ENCODE data around the gene HTD2. TPM values are rescaled to one million over a fixed set of nuclear protein-coding genes. Genes with fewer than 3 reads are reported as not detected.

HTD2 gene
- polyA plus RNA-seq, 1 of the 3 experiments (the other 2 are of a cell fraction), result 3.0 TPM

- Histone ChIP-seq H3K9me3 (0 out of 2 replicates have a peak, but pooled peaks cover 7% of the 10 kb centered on the region), H3K4me3 (ENCODE audit: low read depth in 2 of 2, low read length in 1 of 2) (no peak overlapping the region), H3K27ac (ENCODE audit: low read depth in 2 of 2, low read length in 1 of 2) (no peak overlapping the region), H3K4me1 (ENCODE audit: control insufficient read depth in 1 of 2, insufficient read depth in 2 of 2, low read depth in 1 of 2, low read length in 1 of 2) (no peaks in the 10 kb centered on the region), H3K27me3 (ENCODE audit: insufficient read depth) (no peaks in the 10 kb centered on the region), H3K79me2 (ENCODE audit: insufficient read depth) (no peaks in the 10 kb centered on the region), H3K9me2 (no peaks in the 10 kb centered on the region), H2AFZ (ENCODE audit: low read depth) (no peak overlapping the region), H3K9ac (no peak overlapping the region), H4K20me1 (ENCODE audit: insufficient read depth) (no peaks in the 10 kb centered on the region), H3K4me2 (no peak overlapping the region), H3K36me3 (replicated peaks in 1 of 2; ENCODE audit: control insufficient read depth in 1 of 2, insufficient read depth in 2 of 2, low read length in 1 of 2) (peaks cover 0 to 13% of the 10 kb centered on the region in 2 experiments), H3F3A (replicated peaks; ENCODE audit: insufficient read depth) (no peaks in the 10 kb centered on the region)
- POLR2A ChIA-PET, result no interaction called here
- CTCF ChIA-PET, result interaction anchor here (1.2 to 1.9 kb wide), 3 partner anchors 8 to 114 kb away, joined by 4 to 6 read pairs (median 4); no protein-coding TSS in a partner anchor
- TF ChIP-seq SIN3A (IDR thresholded peaks at IDR 0.05; ENCODE audit: borderline replicate concordance, low read depth, low read length), result no peak
- no peak for TF ChIP-seq CHD2 (IDR thresholded peaks at IDR 0.05; ENCODE audit: low read length, partially characterized antibody)
- TF ChIP-seq, protein P1, sequence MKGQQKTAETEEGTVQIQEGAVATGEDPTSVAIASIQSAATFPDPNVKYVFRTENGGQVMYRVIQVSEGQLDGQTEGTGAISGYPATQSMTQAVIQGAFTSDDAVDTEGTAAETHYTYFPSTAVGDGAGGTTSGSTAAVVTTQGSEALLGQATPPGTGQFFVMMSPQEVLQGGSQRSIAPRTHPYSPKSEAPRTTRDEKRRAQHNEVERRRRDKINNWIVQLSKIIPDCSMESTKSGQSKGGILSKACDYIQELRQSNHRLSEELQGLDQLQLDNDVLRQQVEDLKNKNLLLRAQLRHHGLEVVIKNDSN (IDR thresholded peaks at IDR 0.05; ENCODE audit: borderline replicate concordance, low read depth), result no peak
- TF ChIP-seq MXI1 (IDR thresholded peaks at IDR 0.05; ENCODE audit: low read depth, low read length), result no peak
- TF ChIP-seq JUND (IDR thresholded peaks at IDR 0.05), result no peak
- TF ChIP-seq SMC3 (IDR thresholded peaks at IDR 0.05; ENCODE audit: low read depth, low read length), result no peak
- TF ChIP-seq TCF12 (IDR thresholded peaks at IDR 0.05), result no peak
- TF ChIP-seq POLR2AphosphoS5 (IDR thresholded peaks at IDR 0.05; ENCODE audit: low read depth, low read length), result no peak
- TF ChIP-seq EZH2phosphoT487 (IDR thresholded peaks at IDR 0.05; ENCODE audit: borderline replicate concordance, low read depth), result no peak
- TF ChIP-seq, protein P2, sequence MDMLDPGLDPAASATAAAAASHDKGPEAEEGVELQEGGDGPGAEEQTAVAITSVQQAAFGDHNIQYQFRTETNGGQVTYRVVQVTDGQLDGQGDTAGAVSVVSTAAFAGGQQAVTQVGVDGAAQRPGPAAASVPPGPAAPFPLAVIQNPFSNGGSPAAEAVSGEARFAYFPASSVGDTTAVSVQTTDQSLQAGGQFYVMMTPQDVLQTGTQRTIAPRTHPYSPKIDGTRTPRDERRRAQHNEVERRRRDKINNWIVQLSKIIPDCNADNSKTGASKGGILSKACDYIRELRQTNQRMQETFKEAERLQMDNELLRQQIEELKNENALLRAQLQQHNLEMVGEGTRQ (IDR thresholded peaks at IDR 0.05; ENCODE audit: borderline replicate concordance, low read depth, low read length), result no peak
- no peak for TF ChIP-seq FOXM1 (IDR thresholded peaks at IDR 0.05; ENCODE audit: low read depth)
- no peak for TF ChIP-seq NFIC (IDR thresholded peaks at IDR 0.05; ENCODE audit: borderline replicate concordance)
- TF ChIP-seq FOXJ3 (CRISPR knock-in tag; IDR thresholded peaks at IDR 0.05), result no peak
- TF ChIP-seq YY1 (IDR thresholded peaks at IDR 0.05; ENCODE audit: low read depth), result no peak
- TF ChIP-seq TAF1 (IDR thresholded peaks at IDR 0.05; ENCODE audit: borderline replicate concordance, low read depth, low read length), result no peak
- no peak for TF ChIP-seq FOSL2 (IDR thresholded peaks at IDR 0.05; ENCODE audit: borderline replicate concordance, low read depth)
- no peak for TF ChIP-seq NRF1 (IDR thresholded peaks at IDR 0.05; ENCODE audit: low read depth, low read length)
- TF ChIP-seq MEF2A (IDR thresholded peaks at IDR 0.05; ENCODE audit: borderline replicate concordance, low read depth), result no peak
- 85% methylated on average over 7 of the region's 9 CpGs for WGBS (ENCODE audit: low lambda C conversion rate)
- no peak for DNase-seq
These were observed 14.5 kb upstream of the HTD2 start for GRCh38 chr3:58291671-58292338.
